Cardiac fibroblast (primary cell): ENCODE data around the gene ISY1.
A peak's percentile ranks its signal among the peaks of the same experiment; 100 is the strongest.
"Not testable (repeated sequence)": the region's sequence is repeated elsewhere in the genome, so short reads cannot be mapped to it uniquely, and the experiment has no call there.

Experiments used
- DNase-seq, 2 donors: peaks; one replicate each; pipeline versions ENCODE4 v3.0.0 to v3.0.0-alpha.2; 2010; ENCODE audit warnings: low read depth in 2 of 2
- H3K4me3 ChIP-seq, 2 donors: replicated peaks in 1 of 2; 1 replicate in 1 of 2; 2 replicates in 1 of 2; pipeline ENCODE4 v1.5.1; 2011; ENCODE audit warnings: low read depth in 2 of 2, low read length in 2 of 2, mild to moderate bottlenecking in 2 of 2, moderate library complexity in 1 of 2
- CTCF ChIP-seq: IDR thresholded peaks from one replicate; pipeline ENCODE4 v1.5.1; 2011; ENCODE audit warnings: low read depth, mild to moderate bottlenecking, low read length, inconsistent platforms

ISY1 gene

GRCh38 chr3:129196601-129197000 lies 35.7 kb upstream of the ISY1 start:
- no peak overlapping the region for H3K4me3 ChIP-seq
- DNase-seq = no peak
- no peak for TF ChIP-seq CTCF

- peak; percentile 94 to 97 for DNase-seq
- TF ChIP-seq CTCF = no peak
- H3K4me3 ChIP-seq = peak overlapping the region in 1 of 2 donors; percentile 6
These were observed 34.9 kb upstream of the ISY1 start for GRCh38 chr3:129195731-129196256.

GRCh38 chr3:129189793-129190192 lies 28.9 kb upstream of the ISY1 start:
- not testable (repeated sequence) for H3K4me3 ChIP-seq, DNase-seq

- no peak overlapping the region for H3K4me3 ChIP-seq
- no peak for TF ChIP-seq CTCF
- no peak for DNase-seq
These were observed 27.0 kb upstream of the ISY1 start for GRCh38 chr3:129187857-129188256.

- no peak overlapping the region for H3K4me3 ChIP-seq
- no peak for DNase-seq
- no peak for TF ChIP-seq CTCF
These were observed 24.9 kb upstream of the ISY1 start for GRCh38 chr3:129185783-129186182.

GRCh38 chr3:129184784-129185542 lies 24.1 kb upstream of the ISY1 start:
- H3K4me3 ChIP-seq = peak overlapping the region; percentile 68 to 100
- DNase-seq = not testable (repeated sequence)

- H3K4me3 ChIP-seq = peak overlapping the region; percentile 68 to 100
- DNase-seq = peak; percentile 38 to 50
- no peak for TF ChIP-seq CTCF
These were observed 23.5 kb upstream of the ISY1 start for GRCh38 chr3:129184396-129184657.

- peak within 1 kb of the TSS; percentile 95 to 100 for H3K4me3 ChIP-seq
- peak; percentile 93 to 96 for DNase-seq
- TF ChIP-seq CTCF = no peak
These were observed 22.9 kb upstream of the ISY1 start, which contains the start of gene CNBP for GRCh38 chr3:129183569-129184395. Gene CNBP (minus strand): TSS chr3:129183896. CDS start chr3:129171757, 12,139 bp downstream.
